ENCODE results near the gene TUBB4A. TPM values are rescaled to one million over a fixed set of nuclear protein-coding genes. Genes with fewer than 3 reads are reported as not detected.

TUBB4A gene
- total and polyA plus RNA-seq, 10 of the 15 experiments (the other 5 are each of a cell fraction or from before 2014, with no cell fraction given) = 0.29 to 22.4 (median 3.8) TPM

DNA sequence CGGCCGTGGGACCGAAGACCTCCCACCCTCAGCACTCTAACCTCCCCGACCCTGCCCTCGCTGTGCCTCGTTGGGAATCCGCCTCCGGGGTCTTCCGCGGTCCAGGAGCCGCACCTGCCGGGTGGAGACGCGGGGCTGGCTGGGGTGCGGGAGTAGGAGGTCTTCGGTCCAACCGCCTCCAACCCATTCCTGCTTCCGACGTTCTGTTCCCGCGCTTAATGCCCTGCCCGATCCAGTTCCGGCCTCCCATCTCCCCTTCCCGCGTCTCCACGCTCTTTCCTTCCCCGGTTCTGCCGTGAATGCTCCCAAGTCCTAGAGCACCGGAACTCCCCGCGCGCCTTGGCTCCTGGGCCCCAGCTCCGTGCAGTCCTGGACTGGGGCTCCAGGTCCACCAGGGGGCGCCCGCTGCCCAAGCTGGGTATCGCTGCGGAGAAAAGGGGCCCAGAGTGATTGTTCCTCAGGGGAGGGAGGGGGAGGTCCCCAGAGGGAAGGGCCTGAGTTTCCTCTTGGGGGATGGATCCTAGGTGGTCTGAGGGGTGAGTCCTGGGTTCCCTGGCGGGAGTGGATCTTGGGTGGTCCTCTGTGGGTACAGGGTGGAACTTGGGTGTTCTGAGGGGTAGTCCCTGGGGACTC, 14.7 kb upstream of the TUBB4A start (continued):
- TF ChIP-seq EED (IDR thresholded peaks at IDR 0.05; ENCODE audit: low read depth) (peak; percentile 88), SRF (IDR thresholded peaks at IDR 0.05; ENCODE audit: low read depth in 2 of 2, low read length in 2 of 2) (peak in 1 of 2 experiments; percentile 72; a peak in 2 of 4 replicates), PAX5 (IDR thresholded peaks at IDR 0.05; ENCODE audit: borderline replicate concordance, low read depth, low read length) (peak; percentile 24; the same call in 1 of the 2 replicates)

DNA sequence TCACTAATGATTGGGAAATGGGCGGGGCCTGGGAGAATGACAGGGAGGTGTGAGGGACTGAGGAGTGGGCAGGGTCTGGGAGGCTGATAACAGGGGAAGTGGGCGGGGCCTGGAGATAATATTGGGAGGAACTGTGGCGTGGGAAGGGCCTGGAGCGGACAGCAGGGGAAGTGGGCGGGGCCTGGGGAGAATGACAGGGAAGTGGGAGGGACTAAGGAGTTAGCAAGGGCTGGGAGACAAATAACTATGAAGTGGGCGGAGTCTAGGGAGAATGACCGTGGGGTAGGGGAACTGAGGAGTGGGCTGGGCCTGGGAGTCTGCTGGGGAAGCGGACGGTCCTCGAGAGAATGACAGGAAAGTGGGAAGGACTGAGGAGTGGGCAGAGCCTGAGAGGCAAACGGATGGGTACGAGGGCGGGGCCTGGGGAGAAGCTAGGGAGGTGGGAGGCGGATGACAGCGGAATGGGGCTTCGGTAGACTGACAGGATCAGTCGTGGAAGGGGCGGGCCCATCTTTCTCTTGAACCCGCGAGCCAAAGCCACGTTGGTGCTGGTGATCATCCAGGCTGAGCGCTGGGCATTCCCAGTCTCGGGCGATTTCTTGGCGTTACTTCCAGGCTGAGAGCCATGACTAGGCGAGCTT, 14.0 kb upstream of the TUBB4A start:
- H4K20me1 ChIP-seq (ENCODE audit: control insufficient read depth, insufficient read depth) = no peaks in the 10 kb centered on the region
- peaks cover 28% of the 10 kb centered on the region for H3K4me1 ChIP-seq (ENCODE audit: control insufficient read depth, insufficient read depth, low read length)
- peaks cover 14% of the 10 kb centered on the region for H3K79me2 ChIP-seq (ENCODE audit: control insufficient read depth, insufficient read depth, low read length)
- BruUV-seq (replicated peaks) = no TSS peak
- in situ Hi-C loops (cut with MboI) (loop anchor here (5.0 kb wide), 2 partner anchors 221 to 346 kb away; partner anchors contain the start of genes GPR108 and TRIP10), intact Hi-C loops (cut with micrococcal nuclease; ENCODE audit: unreplicated experiment) (loop anchor here (1.0 to 2.0 kb wide), 6 partner anchors 37 to 253 kb away; partner anchors contain the start of genes CD70 and TNFSF14)
- FAIRE-seq (no peak), DNase-seq (ENCODE audit: low read depth, low spot score) (peak; percentile 95), ATAC-seq (peak; percentile 61)
- SMC1A ChIA-PET (ENCODE audit: uncharacterized antibody, unreplicated experiment) = interaction anchor here (1.0 to 3.3 kb wide), 18 partner anchors 22 to 390 kb away, joined by 3 to 23 read pairs (median 4); partner anchors contain the start of genes DENND1C, GPR108, TNFSF14 and VAV1
- H3K9me3 ChIP-seq (replicated peaks; ENCODE audit: control insufficient read depth, insufficient read depth, low read length) = no peaks in the 10 kb centered on the region; the same call in 1 of the 3 replicates
- RAD21 ChIA-PET (ENCODE audit: unreplicated experiment) = interaction anchor here (0.6 to 3.3 kb wide), 32 partner anchors 12 to 390 kb away, joined by 3 to 35 read pairs (median 6); partner anchors contain the start of genes CD70, DENND1C, GPR108 and SLC25A23
- H3K4me3 ChIP-seq = peak overlapping the region; percentile 92
- CTCF ChIA-PET = interaction anchor here (0.6 to 3.3 kb wide), 29 partner anchors 8 to 577 kb away, joined by 3 to 29 read pairs (median 4); partner anchors contain the start of genes CD70, DENND1C and GPR108
- peak overlapping the region; percentile 95 for H3K4me2 ChIP-seq (ENCODE audit: control insufficient read depth, insufficient read depth)
- peak overlapping the region; percentile 98 for H3K27ac ChIP-seq (ENCODE audit: control insufficient read depth, insufficient read depth)
- WGBS (ENCODE audit: insufficient coverage, insufficient replicate concordance, low lambda C conversion rate, missing lambda C conversion rate) = under 1% methylated on average over 26 of the region's 26 CpGs
- POLR2A ChIA-PET = interaction anchor here (0.5 to 2.9 kb wide), 20 partner anchors 15 to 348 kb away, joined by 3 to 12 read pairs (median 4); partner anchors contain the start of genes CD70, DENND1C, GPR108 and TNFSF9
- H3K9ac ChIP-seq (ENCODE audit: control insufficient read depth, insufficient read depth, low read length) = peak overlapping the region; percentile 95
- H3K27me3 ChIP-seq (replicated peaks in 1 of 2; ENCODE audit: control insufficient read depth in 2 of 2, insufficient read depth in 2 of 2, low read length in 1 of 2) = no peaks in the 10 kb centered on the region
- peak overlapping the region; percentile 89 for H2AFZ ChIP-seq (ENCODE audit: control insufficient read depth, low read depth, low read length)
- H3K36me3 ChIP-seq (ENCODE audit: control insufficient read depth in 2 of 2, insufficient read depth in 2 of 2, low read length in 1 of 2) = no peaks in the 10 kb centered on the region
- TF ChIP-seq SP1 (IDR thresholded peaks at IDR 0.05; ENCODE audit: low read depth, low read length) (peak; percentile 65), NR2C2 (IDR thresholded peaks at IDR 0.05; ENCODE audit: borderline replicate concordance, control insufficient read depth, insufficient read length, low read depth) (no peak), YBX1 (IDR thresholded peaks at IDR 0.05) (no peak), TCF3 (IDR thresholded peaks at IDR 0.05; ENCODE audit: borderline replicate concordance, insufficient read depth, low read depth, low read length) (no peak), POLR2AphosphoS5 (IDR thresholded peaks at IDR 0.05; ENCODE audit: low read length) (peak; percentile 73), POLR2A (IDR thresholded peaks at IDR 0.05; ENCODE audit: low read depth, low read length) (peak; percentile 66; the same call in 1 of the 2 replicates), IRF4 (IDR thresholded peaks at IDR 0.05; ENCODE audit: low read depth, low read length) (no peak), RCOR1 (conservative IDR thresholded peaks at IDR 0.05; ENCODE audit: low read depth, low read length) (no peak), MXI1 (IDR thresholded peaks at IDR 0.05; ENCODE audit: low read depth, low read length) (peak; percentile 25; the same call in 1 of the 2 replicates), ATF7 (IDR thresholded peaks at IDR 0.05; ENCODE audit: low read depth) (0 out of 2 replicates have a peak, but pooled peaks have one; percentile 34), ASH2L (IDR thresholded peaks at IDR 0.05; ENCODE audit: borderline replicate concordance, low read depth) (no peak), ATF2 (IDR thresholded peaks at IDR 0.05; ENCODE audit: low read length) (no peak), SUPT20H (IDR thresholded peaks at IDR 0.05; ENCODE audit: borderline replicate concordance, control insufficient read depth, low read depth, low read length) (no peak)
- TF ChIP-seq, protein P1, sequence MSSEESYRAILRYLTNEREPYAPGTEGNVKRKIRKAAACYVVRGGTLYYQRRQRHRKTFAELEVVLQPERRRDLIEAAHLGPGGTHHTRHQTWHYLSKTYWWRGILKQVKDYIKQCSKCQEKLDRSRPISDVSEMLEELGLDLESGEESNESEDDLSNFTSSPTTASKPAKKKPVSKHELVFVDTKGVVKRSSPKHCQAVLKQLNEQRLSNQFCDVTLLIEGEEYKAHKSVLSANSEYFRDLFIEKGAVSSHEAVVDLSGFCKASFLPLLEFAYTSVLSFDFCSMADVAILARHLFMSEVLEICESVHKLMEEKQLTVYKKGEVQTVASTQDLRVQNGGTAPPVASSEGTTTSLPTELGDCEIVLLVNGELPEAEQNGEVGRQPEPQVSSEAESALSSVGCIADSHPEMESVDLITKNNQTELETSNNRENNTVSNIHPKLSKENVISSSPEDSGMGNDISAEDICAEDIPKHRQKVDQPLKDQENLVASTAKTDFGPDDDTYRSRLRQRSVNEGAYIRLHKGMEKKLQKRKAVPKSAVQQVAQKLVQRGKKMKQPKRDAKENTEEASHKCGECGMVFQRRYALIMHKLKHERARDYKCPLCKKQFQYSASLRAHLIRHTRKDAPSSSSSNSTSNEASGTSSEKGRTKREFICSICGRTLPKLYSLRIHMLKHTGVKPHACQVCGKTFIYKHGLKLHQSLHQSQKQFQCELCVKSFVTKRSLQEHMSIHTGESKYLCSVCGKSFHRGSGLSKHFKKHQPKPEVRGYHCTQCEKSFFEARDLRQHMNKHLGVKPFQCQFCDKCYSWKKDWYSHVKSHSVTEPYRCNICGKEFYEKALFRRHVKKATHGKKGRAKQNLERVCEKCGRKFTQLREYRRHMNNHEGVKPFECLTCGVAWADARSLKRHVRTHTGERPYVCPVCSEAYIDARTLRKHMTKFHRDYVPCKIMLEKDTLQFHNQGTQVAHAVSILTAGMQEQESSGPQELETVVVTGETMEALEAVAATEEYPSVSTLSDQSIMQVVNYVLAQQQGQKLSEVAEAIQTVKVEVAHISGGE (CRISPR knock-in tag; IDR thresholded peaks at IDR 0.05) = no peak

Measured in GM12878 (cell line).